Measurements from ENCODE around the gene NQO1.
"Not testable (repeated sequence)": the region's sequence is repeated elsewhere in the genome, so short reads cannot be mapped to it uniquely, and the experiment has no call there.

Gene NQO1

DNA sequence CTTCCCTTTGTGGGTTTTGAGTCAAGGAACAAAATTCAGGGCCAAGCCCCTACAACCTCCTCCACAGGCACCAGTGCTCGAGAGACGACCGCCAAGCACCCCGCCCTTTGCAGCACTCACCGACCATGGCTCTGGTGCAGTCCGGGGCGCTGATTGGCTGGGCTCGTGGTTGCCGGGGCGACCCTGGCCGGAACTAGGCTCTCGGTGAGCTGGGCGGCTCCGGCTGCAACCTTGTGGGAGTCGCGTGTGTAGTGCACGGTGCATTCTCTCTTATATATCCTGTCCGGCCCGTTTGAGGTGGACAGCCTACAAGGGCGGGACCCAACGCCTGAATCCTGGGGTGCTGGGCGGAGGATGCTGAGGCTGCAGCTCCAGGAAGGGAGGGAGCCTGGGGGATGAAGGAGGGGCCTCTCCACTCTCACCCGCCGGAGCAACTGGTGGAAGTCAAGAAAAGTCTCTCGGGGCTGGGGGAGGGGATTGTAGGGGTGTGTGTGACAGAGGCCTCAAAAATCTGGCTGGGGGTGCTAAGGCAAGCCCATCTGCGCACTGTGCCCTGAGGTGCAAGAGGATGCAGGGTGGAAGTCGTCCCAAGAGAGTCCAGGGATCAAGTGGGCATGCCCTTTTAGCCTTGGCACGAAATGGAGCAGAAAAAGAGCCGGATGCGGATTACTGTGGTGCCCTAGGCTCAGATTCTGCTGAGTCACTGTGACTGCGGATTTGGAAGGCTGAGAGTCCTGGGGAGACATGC, at the start of gene NQO1:
NQO1 (minus strand) TSS at position 248 of the 748 bp plus-strand sequence; CDS start at position 127, 121 bp downstream.
- Mint-ChIP-seq H3K4me1 (ENCODE audit: low read depth) (peaks cover 48% of the 10 kb centered on the region), H3K36me3 (ENCODE audit: low read depth) (no peaks in the 10 kb centered on the region), H3K9me3 (no peaks in the 10 kb centered on the region), H3K27ac (peak within 1 kb of the TSS; percentile 92), H3K4me3 (peak within 1 kb of the TSS; percentile 96), H3K27me3 (ENCODE audit: low read depth) (no peaks in the 10 kb centered on the region)

DNA sequence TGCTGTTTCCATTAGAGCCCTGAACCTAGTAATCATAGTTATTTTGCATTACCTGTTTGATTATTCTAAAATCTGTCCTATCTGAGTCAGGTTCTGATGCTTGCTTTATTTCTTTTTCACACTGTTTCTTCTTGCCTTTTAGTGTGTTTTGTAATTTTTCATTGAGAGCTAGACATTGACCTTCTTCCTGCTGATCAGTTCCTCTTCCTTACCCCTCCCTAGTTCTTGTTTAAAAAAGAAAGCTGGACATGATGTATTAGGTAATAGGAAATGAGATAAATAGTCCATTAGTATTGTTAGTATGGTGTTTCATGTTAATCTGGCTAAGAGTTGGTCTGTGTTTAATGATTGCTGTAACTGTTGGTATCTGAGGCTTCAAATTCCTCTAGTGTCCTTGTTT, 49.2 kb upstream of the NQO1 start:
- H3K36me3 Mint-ChIP-seq (ENCODE audit: low read depth): peaks cover 23% of the 10 kb centered on the region
- no peak overlapping the region for H3K4me3 Mint-ChIP-seq
- H3K9me3 Mint-ChIP-seq: peaks cover 11% of the 10 kb centered on the region
- H3K4me1 Mint-ChIP-seq (ENCODE audit: low read depth): peaks cover 22% of the 10 kb centered on the region
- no peaks in the 10 kb centered on the region for H3K27me3 Mint-ChIP-seq (ENCODE audit: low read depth)
- no peak overlapping the region for H3K27ac Mint-ChIP-seq

DNA sequence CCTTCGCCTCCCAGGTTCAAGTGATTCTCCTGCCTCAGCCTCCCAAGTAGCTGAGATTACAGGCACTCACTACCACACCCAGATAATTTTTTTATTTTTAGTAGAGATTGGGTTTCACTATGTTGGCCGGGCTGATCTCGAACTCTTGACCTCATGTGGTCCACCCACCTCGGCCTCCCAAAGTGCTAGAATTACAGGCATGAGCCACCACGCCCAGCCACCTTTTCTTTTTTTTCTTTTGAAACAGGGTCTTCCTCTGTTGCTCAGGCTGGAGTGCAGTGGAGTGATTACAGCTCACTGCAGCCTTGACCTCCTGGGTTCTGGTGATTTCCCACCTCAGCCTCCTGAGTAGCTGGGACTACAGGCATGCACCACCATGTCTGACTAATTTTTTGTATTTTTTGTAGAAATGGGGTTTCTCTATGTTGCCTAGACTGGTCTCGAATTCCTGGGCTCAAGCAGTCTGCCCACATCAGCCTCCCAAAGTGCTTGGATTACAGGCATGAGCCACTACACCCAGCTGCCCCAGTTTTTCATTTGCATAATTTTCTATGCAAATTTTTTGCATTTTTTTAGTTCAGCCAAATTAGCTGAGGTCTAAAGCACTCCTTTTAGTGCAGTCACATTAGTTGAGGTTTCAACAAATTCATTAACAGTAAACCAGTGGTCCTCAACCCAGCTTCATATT, 47.0 kb upstream of the NQO1 start:
- Mint-ChIP-seq H3K27me3 (ENCODE audit: low read depth) (no peaks in the 10 kb centered on the region), H3K9me3 (peaks cover 11% of the 10 kb centered on the region), H3K4me3 (no peak overlapping the region), H3K4me1 (ENCODE audit: low read depth) (peaks cover 22% of the 10 kb centered on the region), H3K36me3 (ENCODE audit: low read depth) (peaks cover 19% of the 10 kb centered on the region), H3K27ac (no peak overlapping the region)

- H3K9me3 Mint-ChIP-seq: peaks cover 11% of the 10 kb centered on the region
- H3K36me3 Mint-ChIP-seq (ENCODE audit: low read depth): peaks cover 22% of the 10 kb centered on the region
- H3K27ac Mint-ChIP-seq: no peak overlapping the region
- peaks cover 25% of the 10 kb centered on the region for H3K4me1 Mint-ChIP-seq (ENCODE audit: low read depth)
- H3K4me3 Mint-ChIP-seq: no peak overlapping the region
- H3K27me3 Mint-ChIP-seq (ENCODE audit: low read depth): no peaks in the 10 kb centered on the region
These were observed 45.2 kb upstream of the NQO1 start for GRCh38 chr16:69771651-69771967.

GRCh38 chr16:69769404-69769803, 43.0 kb upstream of the NQO1 start:
- H3K27me3 Mint-ChIP-seq (ENCODE audit: low read depth): no peaks in the 10 kb centered on the region
- peaks cover 20% of the 10 kb centered on the region for H3K4me1 Mint-ChIP-seq (ENCODE audit: low read depth)
- H3K27ac Mint-ChIP-seq: no peak overlapping the region
- no peaks in the 10 kb centered on the region for H3K9me3 Mint-ChIP-seq
- no peak overlapping the region for H3K4me3 Mint-ChIP-seq
- peaks cover 7% of the 10 kb centered on the region for H3K36me3 Mint-ChIP-seq (ENCODE audit: low read depth)

GRCh38 chr16:69768666-69769065, 42.3 kb upstream of the NQO1 start:
- Mint-ChIP-seq H3K27ac (no peak overlapping the region), H3K4me1 (ENCODE audit: low read depth) (peaks cover 21% of the 10 kb centered on the region), H3K9me3 (no peaks in the 10 kb centered on the region), H3K27me3 (ENCODE audit: low read depth) (no peaks in the 10 kb centered on the region), H3K4me3 (no peak overlapping the region), H3K36me3 (ENCODE audit: low read depth) (peaks cover 5% of the 10 kb centered on the region)

GRCh38 chr16:69767459-69768229, 41.3 kb upstream of the NQO1 start:
- Mint-ChIP-seq H3K27me3 (ENCODE audit: low read depth) (no peaks in the 10 kb centered on the region), H3K9me3 (no peaks in the 10 kb centered on the region), H3K4me3 (no peak overlapping the region), H3K27ac (no peak overlapping the region), H3K4me1 (ENCODE audit: low read depth) (peaks cover 23% of the 10 kb centered on the region), H3K36me3 (ENCODE audit: low read depth) (peaks cover 5% of the 10 kb centered on the region)

DNA sequence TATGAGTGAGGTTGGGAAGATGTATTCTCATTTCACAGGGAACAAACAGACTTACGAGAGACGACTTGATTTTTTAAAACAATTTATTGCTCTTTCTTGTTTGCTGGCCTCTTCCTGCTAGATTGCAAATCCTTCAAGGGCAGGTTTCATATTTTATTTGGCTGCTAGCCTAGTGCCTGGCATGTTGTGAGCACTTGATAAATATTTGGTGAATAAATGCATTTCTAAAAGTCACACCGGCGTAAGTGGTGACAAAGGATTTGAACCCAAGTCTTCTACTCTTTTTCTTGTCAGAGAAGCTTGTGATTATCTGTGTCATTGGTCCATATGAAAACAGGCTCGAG, 37.2 kb upstream of the NQO1 start:
- H3K36me3 Mint-ChIP-seq (ENCODE audit: low read depth): peaks cover 7% of the 10 kb centered on the region
- no peaks in the 10 kb centered on the region for H3K27me3 Mint-ChIP-seq (ENCODE audit: low read depth)
- no peaks in the 10 kb centered on the region for H3K9me3 Mint-ChIP-seq
- peaks cover 26% of the 10 kb centered on the region for H3K4me1 Mint-ChIP-seq (ENCODE audit: low read depth)
- H3K4me3 Mint-ChIP-seq: peak overlapping the region; percentile 94
- H3K27ac Mint-ChIP-seq: peak overlapping the region; percentile 78

GRCh38 chr16:69762814-69763598, 36.6 kb upstream of the NQO1 start:
- Mint-ChIP-seq H3K27ac (peak overlapping the region; percentile 78), H3K9me3 (no peaks in the 10 kb centered on the region), H3K36me3 (ENCODE audit: low read depth) (peaks cover 7% of the 10 kb centered on the region), H3K4me3 (peak overlapping the region; percentile 94), H3K4me1 (ENCODE audit: low read depth) (peaks cover 26% of the 10 kb centered on the region), H3K27me3 (ENCODE audit: low read depth) (no peaks in the 10 kb centered on the region)

DNA sequence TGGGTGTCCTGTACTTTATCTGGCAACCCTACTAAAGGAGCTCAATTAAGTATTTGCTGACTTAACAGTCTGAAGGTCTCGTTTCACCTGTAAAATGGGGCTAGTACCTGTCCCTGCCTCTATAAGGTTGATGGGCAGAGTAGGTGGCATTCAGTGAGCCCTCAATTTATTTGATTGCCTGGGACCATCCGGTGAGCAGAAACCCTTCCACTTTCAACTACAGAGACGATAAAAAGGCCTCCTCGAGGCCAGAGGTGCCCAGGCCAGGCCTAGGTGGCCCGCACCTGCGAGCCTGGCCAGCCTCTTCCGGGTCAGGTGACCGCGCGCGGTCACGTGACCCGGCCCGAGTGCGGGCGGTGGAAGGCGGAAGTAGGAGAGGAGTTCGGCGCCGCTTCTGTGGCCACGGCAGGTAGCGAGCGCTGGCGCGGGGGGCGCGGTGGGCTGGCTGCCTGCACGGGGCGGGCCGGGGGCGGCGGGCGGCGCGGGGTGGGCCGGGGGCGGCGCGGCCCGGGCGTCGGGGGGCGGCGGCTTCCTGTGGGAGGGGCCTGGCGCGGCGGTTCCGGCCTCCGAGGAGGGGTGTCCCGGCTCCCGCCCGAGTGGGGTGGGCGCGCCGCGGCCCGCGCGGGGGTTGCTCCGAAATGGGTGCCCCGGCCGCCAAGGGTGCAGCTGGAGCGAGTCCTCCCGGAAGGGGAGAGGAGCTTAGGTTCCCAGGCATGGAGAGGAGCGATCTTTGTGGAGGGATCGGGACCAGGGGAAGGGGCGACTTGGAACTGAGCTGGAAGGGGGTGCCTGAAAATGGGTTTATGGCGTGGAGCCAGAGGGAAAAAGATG, 35.8 kb upstream of the NQO1 start, which contains the start of gene WWP2:
WWP2 (plus strand) TSS at position 350 of the 831 bp plus-strand sequence. CDS start 24,679 bp downstream, outside the sequence.
- Mint-ChIP-seq H3K27me3 (ENCODE audit: low read depth) (no peaks in the 10 kb centered on the region), H3K36me3 (ENCODE audit: low read depth) (peaks cover 5% of the 10 kb centered on the region), H3K4me1 (ENCODE audit: low read depth) (peaks cover 24% of the 10 kb centered on the region), H3K4me3 (peak within 1 kb of the TSS; percentile 94), H3K9me3 (no peaks in the 10 kb centered on the region), H3K27ac (peak within 1 kb of the TSS; percentile 98)

- not testable (repeated sequence) for H3K27me3 Mint-ChIP-seq (ENCODE audit: low read depth); H3K27ac Mint-ChIP-seq; H3K9me3 Mint-ChIP-seq; H3K4me3 Mint-ChIP-seq
- H3K36me3 Mint-ChIP-seq (ENCODE audit: low read depth): peaks cover 11% of the 10 kb centered on the region
- peaks cover 26% of the 10 kb centered on the region for H3K4me1 Mint-ChIP-seq (ENCODE audit: low read depth)
These were observed 31.0 kb upstream of the NQO1 start for GRCh38 chr16:69757375-69757774.

- Mint-ChIP-seq H3K27me3 (ENCODE audit: low read depth) (no peaks in the 10 kb centered on the region), H3K4me3 (no peak overlapping the region), H3K27ac (no peak overlapping the region), H3K4me1 (ENCODE audit: low read depth) (peaks cover 28% of the 10 kb centered on the region), H3K9me3 (no peaks in the 10 kb centered on the region), H3K36me3 (ENCODE audit: low read depth) (peaks cover 15% of the 10 kb centered on the region)
These were observed 30.3 kb upstream of the NQO1 start for GRCh38 chr16:69756705-69757104.

DNA sequence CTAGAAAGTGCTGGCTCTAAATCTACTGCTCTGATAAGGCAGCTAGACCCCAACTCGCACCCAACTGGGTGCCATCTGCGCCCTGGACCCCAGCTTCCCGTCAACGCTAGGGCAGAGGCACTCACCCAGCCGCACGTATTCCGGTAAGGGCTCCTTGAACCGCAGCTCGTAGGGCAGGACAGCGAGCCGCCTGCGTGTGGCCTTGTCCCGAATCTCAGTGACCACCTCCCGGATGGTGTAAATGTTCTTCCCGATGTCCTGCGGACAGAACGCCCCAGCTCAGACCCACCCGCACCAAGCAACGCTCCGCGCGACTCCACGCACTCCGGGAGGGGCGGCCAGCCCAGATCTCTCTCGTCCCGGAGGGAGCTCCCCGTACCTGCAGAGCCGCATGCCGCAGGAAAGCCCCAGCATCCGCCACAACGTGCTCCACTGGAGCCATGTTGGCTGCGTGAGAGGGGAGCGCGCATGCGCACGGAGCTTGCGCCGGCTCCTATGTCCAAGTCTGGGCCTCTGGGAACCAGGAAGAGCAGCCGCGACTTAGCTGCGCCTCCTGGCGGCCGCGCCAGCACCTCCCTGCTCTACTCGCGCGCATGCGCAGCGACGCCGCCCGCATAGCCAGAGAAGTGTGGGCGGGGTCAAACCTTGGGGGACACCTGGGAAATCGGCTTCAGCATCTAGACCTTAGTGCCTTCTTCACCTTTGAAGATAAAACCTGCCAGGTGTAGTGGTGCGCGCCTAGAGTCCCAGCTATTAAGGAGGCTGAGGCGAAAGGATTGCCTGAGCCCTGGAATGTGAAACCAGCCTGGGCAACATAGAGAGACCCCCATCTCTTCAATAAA, 28.3 kb upstream of the NQO1 start, which contains the start of gene NOB1:
NOB1 (minus strand) TSS at position 458 of the 842 bp plus-strand sequence; CDS start at position 442, 16 bp downstream.
- peaks cover 19% of the 10 kb centered on the region for H3K36me3 Mint-ChIP-seq (ENCODE audit: low read depth)
- peaks cover 27% of the 10 kb centered on the region for H3K4me1 Mint-ChIP-seq (ENCODE audit: low read depth)
- H3K4me3 Mint-ChIP-seq: peak within 1 kb of the TSS; percentile 100
- no peaks in the 10 kb centered on the region for H3K9me3 Mint-ChIP-seq
- peak within 1 kb of the TSS; percentile 99 for H3K27ac Mint-ChIP-seq
- H3K27me3 Mint-ChIP-seq (ENCODE audit: low read depth): no peaks in the 10 kb centered on the region

All from T-helper 1 cell treated with Interleukin-12 subunit alpha and Interleukin-12 subunit beta and Interleukin-4 antibody, amounts not matched to agents 30 μg/mL and 1 μg/mL, for 36 hours (primary cell).